ENCODE measurements around the gene ADRA2B.

DNA sequence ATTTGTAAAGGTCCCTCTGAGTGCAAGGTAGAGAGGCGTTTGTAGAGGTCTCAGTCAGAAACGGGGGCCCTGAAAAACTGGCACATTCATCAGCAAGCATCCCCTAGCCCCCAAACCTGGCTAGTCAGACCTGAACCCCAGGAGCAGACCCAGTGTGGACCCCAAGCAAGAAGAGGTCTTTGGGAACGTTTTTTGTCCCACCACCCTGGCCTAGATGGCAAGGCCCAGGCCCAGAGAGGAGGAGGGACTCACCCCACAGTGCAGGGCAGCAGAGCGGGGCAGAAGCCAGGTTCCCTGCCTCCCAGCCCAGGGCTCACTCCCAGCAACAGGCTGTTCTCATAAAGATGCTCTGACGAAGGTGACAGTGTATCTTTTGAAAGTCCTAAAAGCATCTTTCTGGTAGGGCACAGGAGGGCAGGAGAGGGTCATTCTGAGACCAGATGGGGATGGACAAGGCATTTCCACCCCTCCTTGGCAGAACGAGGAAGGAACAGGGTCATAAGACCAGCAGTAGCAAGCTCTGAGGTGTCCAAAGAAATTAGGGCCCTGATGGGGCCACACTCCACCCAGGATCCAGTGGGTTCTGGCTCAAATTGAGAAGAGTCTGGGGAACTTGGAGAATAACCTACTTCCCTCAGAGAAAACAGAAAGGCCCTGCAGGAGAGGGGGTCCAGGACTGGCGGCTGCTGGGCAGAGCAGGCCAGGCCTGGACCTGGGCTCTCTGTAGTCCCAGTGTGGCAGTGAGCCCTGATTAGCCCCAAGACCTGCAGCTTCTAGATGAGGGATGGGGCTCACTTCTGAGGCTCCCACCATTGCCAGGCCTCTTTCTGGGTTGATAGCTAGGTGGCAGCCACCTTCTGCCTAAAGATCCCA lies 18.2 kb downstream of the ADRA2B start:
- TF ChIP-seq, protein P1, sequence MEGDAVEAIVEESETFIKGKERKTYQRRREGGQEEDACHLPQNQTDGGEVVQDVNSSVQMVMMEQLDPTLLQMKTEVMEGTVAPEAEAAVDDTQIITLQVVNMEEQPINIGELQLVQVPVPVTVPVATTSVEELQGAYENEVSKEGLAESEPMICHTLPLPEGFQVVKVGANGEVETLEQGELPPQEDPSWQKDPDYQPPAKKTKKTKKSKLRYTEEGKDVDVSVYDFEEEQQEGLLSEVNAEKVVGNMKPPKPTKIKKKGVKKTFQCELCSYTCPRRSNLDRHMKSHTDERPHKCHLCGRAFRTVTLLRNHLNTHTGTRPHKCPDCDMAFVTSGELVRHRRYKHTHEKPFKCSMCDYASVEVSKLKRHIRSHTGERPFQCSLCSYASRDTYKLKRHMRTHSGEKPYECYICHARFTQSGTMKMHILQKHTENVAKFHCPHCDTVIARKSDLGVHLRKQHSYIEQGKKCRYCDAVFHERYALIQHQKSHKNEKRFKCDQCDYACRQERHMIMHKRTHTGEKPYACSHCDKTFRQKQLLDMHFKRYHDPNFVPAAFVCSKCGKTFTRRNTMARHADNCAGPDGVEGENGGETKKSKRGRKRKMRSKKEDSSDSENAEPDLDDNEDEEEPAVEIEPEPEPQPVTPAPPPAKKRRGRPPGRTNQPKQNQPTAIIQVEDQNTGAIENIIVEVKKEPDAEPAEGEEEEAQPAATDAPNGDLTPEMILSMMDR (optimal IDR thresholded peaks at IDR 0.05 in 1 of 3, IDR thresholded peaks at IDR 0.05 in 1 of 3, conservative IDR thresholded peaks at IDR 0.05 in 1 of 3; ENCODE audit: extremely low read depth in 1 of 3, insufficient read depth in 2 of 3, low read length in 3 of 3) = no peak
- TF ChIP-seq EZH2 (IDR thresholded peaks at IDR 0.05; ENCODE audit: low read length) = no peak
